ENCODE data around the gene PIK3CB.
"Not testable (repeated sequence)": the region's sequence is repeated elsewhere in the genome, so short reads cannot be mapped to it uniquely, and the experiment has no call there.

The PIK3CB gene

GRCh38 chr3:138846262-138846791 lies 11.6 kb upstream of the PIK3CB start:
- DNase-seq = no peak

- no peak for DNase-seq
These were observed 11.0 kb upstream of the PIK3CB start for GRCh38 chr3:138845771-138846173.

- no peak for DNase-seq
These were observed 10.5 kb upstream of the PIK3CB start for GRCh38 chr3:138845181-138845601.

- DNase-seq = no peak
These were observed 7.9 kb upstream of the PIK3CB start for GRCh38 chr3:138842483-138843188.

GRCh38 chr3:138838385-138838784 lies 3.7 kb upstream of the PIK3CB start:
- not testable (repeated sequence) for DNase-seq

- DNase-seq = not testable (repeated sequence)
These were observed 1.1 kb upstream of the PIK3CB start for GRCh38 chr3:138835846-138836245.

- no peak for DNase-seq
These were observed 649 bp upstream of the PIK3CB start for GRCh38 chr3:138835397-138835757.

GRCh38 chr3:138833899-138834595 lies 681 bp downstream of the PIK3CB start:
- peak in 2 of 3 experiments; percentile 60 to 70 for DNase-seq

- not testable (repeated sequence) for DNase-seq
These were observed 2.2 kb downstream of the PIK3CB start for GRCh38 chr3:138832473-138833057.

GRCh38 chr3:138829886-138830510 lies 4.7 kb downstream of the PIK3CB start:
- no peak for DNase-seq

- no peak for DNase-seq
These were observed 5.6 kb downstream of the PIK3CB start for GRCh38 chr3:138829097-138829496.

- DNase-seq = no peak
These were observed 7.5 kb downstream of the PIK3CB start for GRCh38 chr3:138827222-138827621.

GRCh38 chr3:138825336-138825735 lies 9.4 kb downstream of the PIK3CB start:
- DNase-seq = no peak

- DNase-seq = no peak
These were observed 10.6 kb downstream of the PIK3CB start for GRCh38 chr3:138824114-138824506.

GRCh38 chr3:138820379-138820778 lies 14.3 kb downstream of the PIK3CB start:
- DNase-seq = not testable (repeated sequence)

GRCh38 chr3:138818185-138818860 lies 16.4 kb downstream of the PIK3CB start:
- no peak for DNase-seq

GRCh38 chr3:138817695-138818094 lies 17.0 kb downstream of the PIK3CB start:
- no peak for DNase-seq

GRCh38 chr3:138812806-138813205 lies 21.9 kb downstream of the PIK3CB start:
- DNase-seq = no peak

- DNase-seq = no peak
These were observed 25.1 kb downstream of the PIK3CB start for GRCh38 chr3:138809500-138810256.

GRCh38 chr3:138806376-138807080 lies 28.2 kb downstream of the PIK3CB start:
- DNase-seq = no peak

GRCh38 chr3:138803006-138803653 lies 31.6 kb downstream of the PIK3CB start:
- no peak for DNase-seq
